Activated CD8-positive, alpha-beta memory T cell treated with anti-CD3 and anti-CD28 coated beads, Interleukin-2, amount 50 U/mL, for 1 hour (primary cell): Measurements from ENCODE around the gene TMEM45B.
"Not testable (repeated sequence)": the region's sequence is repeated elsewhere in the genome, so short reads cannot be mapped to it uniquely, and the experiment has no call there.

Experiments used
- DNase-seq: peaks from one replicate; pipeline ENCODE4 v3.0.0-alpha.2; 2020; ENCODE audit errors: extremely low read depth

Gene TMEM45B

GRCh38 chr11:129852125-129852740 is 36.6 kb downstream of the TMEM45B start:
- no peak for DNase-seq

- peak; percentile 16 for DNase-seq
Measured at GRCh38 chr11:129853518-129854231, 38.0 kb downstream of the TMEM45B start.

GRCh38 chr11:129854232-129854805 is 38.7 kb downstream of the TMEM45B start:
- DNase-seq = no peak

- DNase-seq = no peak
Measured at GRCh38 chr11:129855086-129855485, 39.4 kb downstream of the TMEM45B start.

- no peak for DNase-seq
Measured at GRCh38 chr11:129856036-129856435, 40.4 kb downstream of the TMEM45B start.

DNA sequence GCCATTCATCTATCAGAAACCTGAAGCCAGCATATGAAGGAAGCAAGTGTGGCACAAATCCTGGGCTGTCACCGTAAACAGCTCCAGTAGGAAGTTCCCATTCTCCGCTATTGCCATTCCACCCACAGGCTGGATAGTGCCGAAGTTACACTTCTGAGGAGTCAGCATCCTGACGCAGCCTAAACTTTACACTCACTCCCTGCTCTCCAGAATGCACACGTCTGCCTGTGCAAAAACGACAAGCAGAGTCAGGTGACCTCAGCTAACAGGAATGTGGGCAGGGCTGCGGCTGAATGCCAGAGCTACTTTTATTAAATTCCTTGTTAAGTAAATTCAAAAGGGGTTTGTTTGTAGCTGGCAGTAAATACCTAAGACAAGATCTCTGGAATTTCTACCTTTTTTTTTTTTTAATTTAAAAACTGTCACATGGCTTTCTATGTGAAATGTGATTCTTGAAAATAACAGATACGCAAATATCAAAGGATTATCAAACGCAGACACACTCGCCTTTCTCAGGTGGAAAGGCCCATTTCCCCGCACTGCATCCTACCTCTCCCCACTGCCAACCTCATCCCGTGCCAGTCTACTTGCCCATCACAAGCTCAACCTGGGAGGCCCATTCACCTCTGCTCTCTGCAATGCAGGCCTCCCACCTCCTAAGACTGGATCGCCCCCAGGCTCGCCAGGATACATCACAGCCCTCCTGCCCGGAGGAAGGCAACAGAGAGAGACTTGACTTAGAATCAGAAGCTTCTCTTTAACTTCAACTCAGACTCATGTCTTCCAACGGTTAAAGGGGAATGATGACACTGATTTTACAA is 46.3 kb downstream of the TMEM45B start:
- no peak for DNase-seq

DNA sequence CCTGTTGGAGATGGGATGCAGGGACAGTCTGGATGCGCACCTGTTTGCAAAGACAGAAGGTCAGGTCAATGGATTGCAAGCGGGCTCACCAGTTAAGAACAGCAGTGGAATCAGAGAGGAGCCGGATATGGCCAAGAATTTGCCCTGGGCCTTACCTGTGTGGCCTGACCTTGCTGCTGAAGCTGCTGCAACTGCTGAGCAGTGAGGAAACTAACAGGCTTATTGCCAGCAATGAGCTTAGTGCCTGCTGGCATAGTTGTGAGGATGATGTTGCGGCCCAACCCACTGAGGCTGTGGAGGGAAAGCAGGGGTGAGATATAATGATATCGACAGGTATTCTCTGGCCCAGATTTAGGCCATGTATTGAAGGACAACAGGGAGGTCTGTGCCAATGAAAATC is 49.2 kb downstream of the TMEM45B start:
- no peak for DNase-seq

DNA sequence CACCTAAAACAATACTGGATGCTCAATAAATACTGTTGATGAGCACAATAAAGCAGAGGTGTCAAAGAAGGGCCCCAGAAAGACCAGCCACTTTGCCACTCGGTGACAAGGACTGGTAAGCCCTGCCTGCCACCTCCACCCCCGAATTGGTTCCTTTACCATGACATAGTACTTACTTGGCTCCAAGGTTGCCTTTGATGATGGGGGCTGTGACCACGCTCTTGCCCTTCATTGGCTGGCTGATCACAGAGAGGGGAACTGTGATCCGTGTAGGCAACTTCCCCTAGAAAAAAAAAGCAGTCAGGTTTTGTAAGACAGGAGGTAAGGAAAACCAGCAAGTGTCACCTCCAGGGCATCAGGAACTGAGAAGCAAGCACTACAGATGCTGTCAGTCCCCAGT is 50.1 kb downstream of the TMEM45B start:
- no peak for DNase-seq

GRCh38 chr11:129866311-129866710 is 50.7 kb downstream of the TMEM45B start:
- DNase-seq = no peak

- not testable (repeated sequence) for DNase-seq
Measured at GRCh38 chr11:129868626-129869025, 53.0 kb downstream of the TMEM45B start.

- DNase-seq = no peak
Measured at GRCh38 chr11:129871914-129872313, 56.3 kb downstream of the TMEM45B start.

GRCh38 chr11:129880311-129880710 is 64.7 kb downstream of the TMEM45B start:
- no peak for DNase-seq

- no peak for DNase-seq
Measured at GRCh38 chr11:129881570-129882170, 66.0 kb downstream of the TMEM45B start.

DNA sequence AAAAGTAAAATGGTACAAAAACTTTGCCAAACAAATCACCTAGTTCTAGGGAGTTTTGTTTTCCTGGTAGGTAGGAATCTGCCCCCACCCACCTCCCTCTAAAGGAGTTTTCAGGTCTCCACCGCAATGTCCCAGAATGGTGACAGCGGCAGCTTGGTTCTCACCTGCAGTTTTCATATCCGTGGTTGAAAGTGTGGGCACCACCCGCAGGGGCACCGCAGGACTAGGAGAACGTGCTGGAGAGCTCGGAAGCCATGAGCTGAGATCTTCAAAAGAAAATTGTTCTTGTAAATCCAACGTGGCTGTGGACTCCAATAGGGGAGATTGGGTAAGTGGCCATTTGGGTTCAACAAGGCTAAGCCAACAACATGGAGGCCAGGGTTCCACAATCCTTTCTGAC is 68.9 kb downstream of the TMEM45B start:
- no peak for DNase-seq

GRCh38 chr11:129885381-129885780 is 69.7 kb downstream of the TMEM45B start:
- no peak for DNase-seq

GRCh38 chr11:129888451-129888850 is 72.8 kb downstream of the TMEM45B start:
- no peak for DNase-seq

DNA sequence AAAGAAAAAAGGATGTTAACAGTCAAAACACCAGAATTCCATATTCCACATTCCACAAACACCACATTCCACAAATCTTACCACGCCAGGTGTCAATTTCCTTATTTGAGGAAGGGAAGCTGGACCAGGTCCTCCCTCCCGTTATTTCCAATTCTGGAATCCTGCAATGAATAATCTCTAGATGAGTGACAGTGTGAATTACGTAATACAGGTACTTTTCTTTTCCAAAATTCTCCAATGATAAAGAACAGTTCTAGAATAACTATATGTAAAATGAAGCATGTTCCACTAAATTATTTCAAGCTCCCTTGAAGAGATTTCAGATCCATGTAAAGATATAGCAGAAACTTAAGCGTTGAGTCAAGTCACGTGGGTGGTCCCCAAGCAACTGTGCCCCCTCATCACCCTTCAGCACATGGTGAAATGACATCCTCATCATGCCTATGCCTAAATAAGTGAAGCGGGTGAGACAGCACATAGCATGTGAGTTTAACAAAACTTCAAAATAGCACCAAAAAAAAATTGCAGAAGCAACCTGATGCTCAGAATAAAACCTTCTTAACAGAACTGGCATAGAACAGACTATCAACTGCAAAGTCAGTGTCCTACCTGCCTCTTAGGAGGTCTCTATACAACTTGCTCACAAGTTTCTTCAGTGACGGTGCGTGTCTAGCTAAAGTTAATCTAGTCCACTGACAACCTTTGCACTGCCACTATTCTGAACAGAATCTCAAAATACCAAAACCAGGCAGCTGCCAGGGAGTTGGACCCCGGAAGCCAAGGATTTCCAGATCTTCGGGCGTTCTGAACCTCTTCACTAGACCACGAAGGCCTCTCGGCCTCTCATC is 78.9 kb downstream of the TMEM45B start:
- DNase-seq = no peak

GRCh38 chr11:129895126-129896041 is 79.7 kb downstream of the TMEM45B start, which contains the start of gene NFRKB:
TSS of gene NFRKB (minus strand) at chr11:129895578. CDS start at chr11:129892849, 2,729 bp downstream.
- peak; percentile 43 for DNase-seq

- DNase-seq = no peak
Measured at GRCh38 chr11:129896062-129896461, 80.4 kb downstream of the TMEM45B start.

DNA sequence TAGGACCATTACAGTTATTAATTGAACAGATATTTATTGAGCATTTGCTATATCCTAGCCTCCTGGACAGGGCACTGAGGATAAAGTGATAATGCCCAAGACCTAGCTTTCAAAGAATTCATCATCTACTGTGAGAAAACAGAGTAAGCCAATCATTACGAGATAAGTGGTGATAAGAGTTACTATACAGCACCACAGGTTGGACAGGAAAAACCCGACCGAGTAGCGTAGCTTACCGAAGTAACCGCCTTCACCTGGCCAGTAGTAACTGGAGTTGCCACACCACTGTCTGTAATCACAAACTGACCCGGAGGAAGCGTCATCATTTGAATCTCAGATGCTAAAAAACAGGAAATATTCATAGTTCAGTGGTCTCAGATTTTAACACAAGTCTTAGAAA is 89.8 kb downstream of the TMEM45B start:
- DNase-seq = no peak
